Heart right ventricle (tissue), 16 donors: Measurements from ENCODE around the gene KCNJ4. TPM values are rescaled to one million over a fixed set of nuclear protein-coding genes. Genes with fewer than 3 reads are reported as not detected.
A peak's percentile ranks its signal among the peaks of the same experiment; 100 is the strongest.

ENCODE experiments used
- ATAC-seq, 8 donors: fragments of 200-7000 bp; cut with Tn5 transposase; one replicate each; pipeline ENCODE4 v1.9.1; 2020; ENCODE audit warnings: mild to moderate bottlenecking in 8 of 8, moderate library complexity in 8 of 8, moderate number of reproducible peaks in 1 of 8
- DNase-seq, 2 donors: peaks; one replicate each; pipeline ENCODE4 v3.0.0-alpha.2; 2020
- H3K27ac ChIP-seq, 10 donors: fragments of 200-600 bp; sonication (generic) in 2 of 10; one replicate each; pipeline versions ENCODE4 v1.5.0 to v1.8.0; 2020 to 2022; ENCODE audit warnings: mild to moderate bottlenecking in 3 of 10
- H3K27me3 ChIP-seq, 7 donors: fragments of 200-600 bp; one replicate each; pipeline ENCODE4 v1.8.0; 2021 to 2022; ENCODE audit warnings: mild to moderate bottlenecking in 2 of 7
- H3K36me3 ChIP-seq, 9 donors: fragments of 200-600 bp; sonication (generic) in 1 of 9; one replicate each; pipeline versions ENCODE4 v1.5.0 to v1.8.0; 2020 to 2022; ENCODE audit warnings: mild to moderate bottlenecking in 2 of 9
- H3K4me1 ChIP-seq, 9 donors: fragments of 200-600 bp; sonication (generic) in 1 of 9; one replicate each; pipeline versions ENCODE4 v1.5.0 to v1.8.0; 2020 to 2022; ENCODE audit warnings: mild to moderate bottlenecking in 4 of 9
- H3K4me3 ChIP-seq, 10 donors: fragments of 200-600 bp; sonication (generic) in 2 of 10; one replicate each; pipeline versions ENCODE4 v1.5.0 to v1.8.0; 2020 to 2022; ENCODE audit warnings: mild to moderate bottlenecking in 7 of 10, moderate library complexity in 2 of 10
- H3K9me3 ChIP-seq, 11 donors: fragments of 200-600 bp in 10 of 11; sonication (generic) in 2 of 11; one replicate each; pipeline versions ENCODE4 v1.5.0 to v1.8.0; 2013 to 2022; ENCODE audit warnings: mild to moderate bottlenecking in 2 of 11, control low read depth in 1 of 11, moderate library complexity in 1 of 11
- WGBS, 2 donors: extraction: QIAGEN DNeasy Blood & Tissue Kit; methylation state at CpG; one replicate each; pipeline ENCODE4 v1.1.7; 2013; ENCODE audit warnings: inconsistent platforms in 1 of 2; 5-methylcytosine and 5-hydroxymethylcytosine counted together
- intact Hi-C, 10 donors: fragments of 100-400 bp; cut with DNase I; formaldehyde crosslinking; loops; one replicate each; pipeline versions ENCODE4 v1.11.1 to v1.14.2; 2022
- polyA plus RNA-seq, 2 donors: library from polyadenylated mRNA; stranded (reverse); fragments of 200-250 nt; gene quantifications; one replicate each; pipeline ENCODE4 v1.2.3, GENCODE V29; 2013
- total RNA-seq, 10 donors: library from RNA; stranded (reverse); fragmentation: NEBNext Ultra II Directional in 3 of 10; extraction: Animal tissue kit (Norgen Biotek cat#: 25700) in 3 of 10; gene quantifications; one replicate each; pipeline versions ENCODE4 v1.2.1 to v1.2.4, GENCODE V29; 2021 to 2023
- TF ChIP-seq, protein P1 (sequence below), 9 donors: fragments of 200-600 bp; sonication (generic) in 2 of 9; IDR thresholded peaks; one replicate each; pipeline versions ENCODE4 v1.5.0 to v1.8.0; 2021 to 2022; ENCODE audit warnings: antibody characterized with exemption in 9 of 9, mild to moderate bottlenecking in 5 of 9, moderate library complexity in 1 of 9
- donor health status: Arrhythmogenic right ventricular cardiomyopathy.
- donor health status: ischemic (EF 13 %, LVEDD 7.1; RV severe dilation, severe dysfunction).
- donor health status: healthy with polysubstance abuse.
- donor health status: DM: no; HTN: yes; CAD: no.
- donor health status: DM: no; HTN: no; CAD: no.
- donor health status: ischemic (EF 25% LVEDD 6.9; RV normal size, moderate dysfunction).
- donor health status: ischemic (EF 25% LVEDD 5.7; RV mildly dilated, moderate dysfunction).
- donor health status: healthy.
- donor health status: DM: yes; HTN: yes; CAD: no.
- donor health status: Ischemic cardiomyopathy.
- donor health status: ischemic (EF 35%, LVEDD 5.7; RV mildly dilated, moderate dysfunction).
- donor health status: nonischemic (EF 11% LVEDD 7.7; RV severe dilation, severe dysfunction).
- donor health status: DM: yes; HTN: yes; CAD: no.
- donor health status: PGD.
- donor health status: ischemic (EF 29% LVEDD 5.4; RV normal size, mild dysfunction).
- donor health status: nonischemic (EF 23%, LVEDD 6.1; RV moderate dilation, normal function).

The KCNJ4 gene
- total and polyA plus RNA-seq, 12 donors, result 4.9 to 93.3 (median 33.9) TPM

DNA sequence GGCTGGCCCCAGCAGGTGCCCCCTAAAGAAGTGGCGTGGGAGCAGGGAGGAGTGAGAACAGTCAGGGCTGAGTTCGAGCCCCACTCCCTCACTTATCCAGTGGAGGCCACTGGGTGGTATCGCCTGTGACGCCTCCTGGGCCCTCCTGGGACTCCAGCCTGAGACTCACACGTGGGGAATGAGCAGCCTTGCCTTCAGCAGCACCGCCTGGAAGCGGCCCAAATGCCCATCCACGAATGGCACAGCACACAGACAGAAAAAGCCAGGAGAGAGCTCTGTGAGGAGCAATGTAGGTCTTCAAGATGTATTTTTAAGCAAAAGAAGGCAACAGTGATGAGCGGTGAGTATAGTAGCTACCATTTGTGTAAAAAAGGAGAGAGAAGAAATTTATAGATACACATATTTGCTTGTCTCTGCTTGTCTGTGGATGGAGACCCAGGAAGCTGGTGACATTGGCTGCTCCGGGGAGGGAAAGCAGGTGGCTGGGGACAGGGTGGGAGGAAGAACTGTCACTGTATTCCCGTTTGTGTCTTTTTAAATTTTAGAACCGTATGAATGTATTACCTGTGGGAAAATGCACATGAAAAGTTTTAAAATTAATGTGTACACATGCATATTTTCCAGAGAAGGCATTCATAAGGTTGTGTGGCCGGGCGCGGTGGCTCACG, 13.2 kb downstream of the KCNJ4 start:
- Histone ChIP-seq H3K36me3 (no peaks in the 10 kb centered on the region), H3K27ac (peak overlapping the region in 6 of 10 donors; percentile 35 to 96 (median 91)), H3K4me1 (peaks cover 0 to 55% (median 14%) of the 10 kb centered on the region in 9 donors), H3K4me3 (no peak overlapping the region), H3K27me3 (peaks cover 0 to 52% (median 0%) of the 10 kb centered on the region in 7 donors), H3K9me3 (no peaks in the 10 kb centered on the region)
- TF ChIP-seq, protein P1, sequence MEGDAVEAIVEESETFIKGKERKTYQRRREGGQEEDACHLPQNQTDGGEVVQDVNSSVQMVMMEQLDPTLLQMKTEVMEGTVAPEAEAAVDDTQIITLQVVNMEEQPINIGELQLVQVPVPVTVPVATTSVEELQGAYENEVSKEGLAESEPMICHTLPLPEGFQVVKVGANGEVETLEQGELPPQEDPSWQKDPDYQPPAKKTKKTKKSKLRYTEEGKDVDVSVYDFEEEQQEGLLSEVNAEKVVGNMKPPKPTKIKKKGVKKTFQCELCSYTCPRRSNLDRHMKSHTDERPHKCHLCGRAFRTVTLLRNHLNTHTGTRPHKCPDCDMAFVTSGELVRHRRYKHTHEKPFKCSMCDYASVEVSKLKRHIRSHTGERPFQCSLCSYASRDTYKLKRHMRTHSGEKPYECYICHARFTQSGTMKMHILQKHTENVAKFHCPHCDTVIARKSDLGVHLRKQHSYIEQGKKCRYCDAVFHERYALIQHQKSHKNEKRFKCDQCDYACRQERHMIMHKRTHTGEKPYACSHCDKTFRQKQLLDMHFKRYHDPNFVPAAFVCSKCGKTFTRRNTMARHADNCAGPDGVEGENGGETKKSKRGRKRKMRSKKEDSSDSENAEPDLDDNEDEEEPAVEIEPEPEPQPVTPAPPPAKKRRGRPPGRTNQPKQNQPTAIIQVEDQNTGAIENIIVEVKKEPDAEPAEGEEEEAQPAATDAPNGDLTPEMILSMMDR (IDR thresholded peaks at IDR 0.05), result no peak
- intact Hi-C loops, result no loop called here
- ATAC-seq, result peak in 2 of 8 donors; percentile 26 to 34
- WGBS, 2 donors, result 63 to 65% methylated on average over 16 of the region's 16 CpGs
- no peak for DNase-seq

GRCh38 chr22:38440747-38441350, 14.2 kb downstream of the KCNJ4 start:
- TF ChIP-seq, protein P1 (IDR thresholded peaks at IDR 0.05), result peak in 1 of 9 donors; percentile 11
- H3K27ac ChIP-seq, result peak overlapping the region in 4 of 10 donors; percentile 90 to 96 (median 92)
- intact Hi-C loops, result no loop called here
- peaks cover 0 to 43% (median 0%) of the 10 kb centered on the region in 7 donors for H3K27me3 ChIP-seq
- DNase-seq (no peak), ATAC-seq (no peak)
- peaks cover 0 to 57% (median 17%) of the 10 kb centered on the region in 9 donors for H3K4me1 ChIP-seq
- H3K4me3 ChIP-seq, result no peak overlapping the region
- WGBS, 2 donors, result 79 to 83% methylated on average over 14 of the region's 14 CpGs
- H3K36me3 ChIP-seq, result no peaks in the 10 kb centered on the region
- no peaks in the 10 kb centered on the region for H3K9me3 ChIP-seq

- ATAC-seq (no peak), DNase-seq (no peak)
- 89% methylated on average over 9 of the region's 9 CpGs for WGBS, 2 donors
- intact Hi-C loops, result no loop called here
- Histone ChIP-seq H3K9me3 (no peaks in the 10 kb centered on the region), H3K27ac (peak overlapping the region in 3 of 10 donors; percentile 67 to 80 (median 70)), H3K4me1 (peaks cover 0 to 42% (median 9%) of the 10 kb centered on the region in 9 donors), H3K36me3 (no peaks in the 10 kb centered on the region), H3K4me3 (no peak overlapping the region), H3K27me3 (peaks cover 0 to 14% (median 0%) of the 10 kb centered on the region in 7 donors)
- TF ChIP-seq, protein P1 (IDR thresholded peaks at IDR 0.05), result no peak
Observed at GRCh38 chr22:38437416-38437815, 17.6 kb downstream of the KCNJ4 start.

DNA sequence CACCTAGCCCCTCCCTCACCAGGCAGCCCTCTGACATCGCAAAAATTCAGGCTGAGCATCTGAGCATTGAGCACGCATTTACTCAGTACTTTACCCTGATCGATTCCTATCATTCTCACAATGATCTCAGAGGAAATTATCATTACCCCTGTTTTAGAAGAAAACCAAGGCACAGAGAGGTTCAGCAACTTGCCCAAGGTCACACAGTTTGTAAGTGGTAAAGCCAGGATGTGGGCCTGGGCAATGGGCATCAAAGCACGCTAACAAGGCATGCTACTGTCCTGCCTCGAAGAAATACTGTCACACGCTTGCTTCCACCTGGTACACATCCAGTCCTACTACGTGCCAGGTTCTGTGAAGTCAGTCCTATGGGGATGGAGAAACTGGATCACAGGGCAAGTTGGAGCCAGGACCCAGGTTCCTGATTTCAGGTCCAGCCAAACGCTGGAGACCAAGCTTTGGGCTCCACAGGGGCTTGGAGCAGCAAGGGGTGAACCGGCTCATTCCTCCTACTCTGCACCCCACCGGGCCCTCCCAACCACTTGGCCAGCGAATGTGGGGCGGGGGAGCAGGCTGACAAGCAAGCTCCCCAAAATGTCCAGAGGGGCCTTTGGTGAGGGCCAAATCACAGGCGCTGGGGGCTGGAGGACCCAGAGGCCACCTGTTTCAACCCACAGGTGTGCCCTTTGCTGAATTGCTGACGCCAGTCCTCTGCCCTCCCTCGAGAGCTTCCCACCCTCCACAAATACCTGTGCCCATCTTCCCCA, 18.2 kb downstream of the KCNJ4 start:
- H3K36me3 ChIP-seq, result no peaks in the 10 kb centered on the region
- no peak for ATAC-seq
- TF ChIP-seq, protein P1 (IDR thresholded peaks at IDR 0.05), result no peak
- H3K9me3 ChIP-seq, result no peaks in the 10 kb centered on the region
- no peak for DNase-seq
- intact Hi-C loops, result no loop called here
- WGBS, 2 donors, result 92 to 93% methylated on average over 15 of the region's 15 CpGs
- peaks cover 0 to 14% (median 0%) of the 10 kb centered on the region in 7 donors for H3K27me3 ChIP-seq
- H3K4me1 ChIP-seq, result peaks cover 0 to 44% (median 9%) of the 10 kb centered on the region in 9 donors
- no peak overlapping the region for H3K4me3 ChIP-seq
- peak overlapping the region in 5 of 10 donors; percentile 35 to 80 (median 69) for H3K27ac ChIP-seq
